ENCODE results near the gene TXNDC11.

TXNDC11 gene

GRCh38 chr16:11752856-11753255, 10.2 kb upstream of the TXNDC11 start:
- DNase-seq, result no peak

- no peak for DNase-seq
These were observed 7.4 kb upstream of the TXNDC11 start for GRCh38 chr16:11750056-11750455.

GRCh38 chr16:11748404-11749254, 6.0 kb upstream of the TXNDC11 start:
- DNase-seq, result no peak

- no peak for DNase-seq
These were observed 5.3 kb upstream of the TXNDC11 start for GRCh38 chr16:11747949-11748403.

GRCh38 chr16:11744075-11744470, 1.4 kb upstream of the TXNDC11 start:
- DNase-seq, result no peak

- peak; percentile 38 for DNase-seq
These were observed 834 bp upstream of the TXNDC11 start for GRCh38 chr16:11743308-11744074.

- DNase-seq, result peak; percentile 64
These were observed 543 bp downstream of the TXNDC11 start for GRCh38 chr16:11742093-11742535.

GRCh38 chr16:11740567-11740966, 2.1 kb downstream of the TXNDC11 start:
- DNase-seq, result no peak

- no peak for DNase-seq
These were observed 3.7 kb downstream of the TXNDC11 start for GRCh38 chr16:11738742-11739544.

GRCh38 chr16:11737713-11738112, 4.9 kb downstream of the TXNDC11 start:
- no peak for DNase-seq

- DNase-seq, result no peak
These were observed 5.8 kb downstream of the TXNDC11 start for GRCh38 chr16:11736903-11737302.

GRCh38 chr16:11735787-11736186, 6.9 kb downstream of the TXNDC11 start:
- DNase-seq, result no peak

GRCh38 chr16:11734653-11735043, 8.0 kb downstream of the TXNDC11 start:
- DNase-seq, result no peak

- DNase-seq, result no peak
These were observed 8.5 kb downstream of the TXNDC11 start for GRCh38 chr16:11734025-11734652.

GRCh38 chr16:11731222-11731621, 11.4 kb downstream of the TXNDC11 start:
- no peak for DNase-seq

- DNase-seq, result no peak
These were observed 12.9 kb downstream of the TXNDC11 start for GRCh38 chr16:11729787-11730186.

- no peak for DNase-seq
These were observed 14.7 kb downstream of the TXNDC11 start for GRCh38 chr16:11727796-11728543.

- no peak for DNase-seq
These were observed 16.6 kb downstream of the TXNDC11 start for GRCh38 chr16:11726008-11726407.

GRCh38 chr16:11725457-11725856, 17.2 kb downstream of the TXNDC11 start:
- no peak for DNase-seq

- no peak for DNase-seq
These were observed 20.2 kb downstream of the TXNDC11 start for GRCh38 chr16:11722468-11722808.

- DNase-seq, result no peak
These were observed 20.7 kb downstream of the TXNDC11 start for GRCh38 chr16:11721781-11722467.
